ENCODE results near the gene CCDC85C.

CCDC85C gene

GRCh38 chr14:99604766-99605298 is 825 bp upstream of the CCDC85C start:
- peak; percentile 68 for DNase-seq

- peak; percentile 95 for DNase-seq
Measured at GRCh38 chr14:99604278-99604765, 315 bp upstream of the CCDC85C start.

GRCh38 chr14:99602788-99603415 is 1.1 kb downstream of the CCDC85C start:
- no peak for DNase-seq

- no peak for DNase-seq
Measured at GRCh38 chr14:99602054-99602787, 1.8 kb downstream of the CCDC85C start.

- DNase-seq = no peak
Measured at GRCh38 chr14:99601361-99601831, 2.6 kb downstream of the CCDC85C start.

GRCh38 chr14:99600232-99600888 is 3.6 kb downstream of the CCDC85C start:
- no peak for DNase-seq

GRCh38 chr14:99599393-99599792 is 4.6 kb downstream of the CCDC85C start:
- no peak for DNase-seq

- no peak for DNase-seq
Measured at GRCh38 chr14:99598774-99599173, 5.2 kb downstream of the CCDC85C start.

- no peak for DNase-seq
Measured at GRCh38 chr14:99597911-99598600, 6.0 kb downstream of the CCDC85C start.

- DNase-seq = no peak
Measured at GRCh38 chr14:99596772-99597171, 7.2 kb downstream of the CCDC85C start.

GRCh38 chr14:99596071-99596627 is 7.9 kb downstream of the CCDC85C start:
- DNase-seq = no peak

- DNase-seq = no peak
Measured at GRCh38 chr14:99595524-99595923, 8.5 kb downstream of the CCDC85C start.

GRCh38 chr14:99595034-99595433 is 9.0 kb downstream of the CCDC85C start:
- DNase-seq = no peak

- no peak for DNase-seq
Measured at GRCh38 chr14:99593971-99594841, 9.8 kb downstream of the CCDC85C start.

- no peak for DNase-seq
Measured at GRCh38 chr14:99592933-99593753, 10.9 kb downstream of the CCDC85C start.

GRCh38 chr14:99592394-99592793 is 11.6 kb downstream of the CCDC85C start:
- no peak for DNase-seq

- DNase-seq = no peak
Measured at GRCh38 chr14:99590746-99591555, 13.1 kb downstream of the CCDC85C start.

GRCh38 chr14:99589651-99590530 is 14.1 kb downstream of the CCDC85C start:
- no peak for DNase-seq

- DNase-seq = no peak
Measured at GRCh38 chr14:99589031-99589441, 15.0 kb downstream of the CCDC85C start.

All from NCI-H748 treated with DMSO at 0.1 percent for 48 hours (cell line).